Activated CD4-positive, alpha-beta memory T cell treated with anti-CD3 and anti-CD28 coated beads, Interleukin-2, amount 10 ng/mL, durations not matched to agents 7 days and 5 days (primary cell): Measurements from ENCODE around the gene MFSD6. TPM values are rescaled to one million over a fixed set of nuclear protein-coding genes. Genes with fewer than 3 reads are reported as not detected.

ENCODE experiments used
- CTCF ChIA-PET: fragments of 350-600 bp; sonication (Branson Sonifier 250); formaldehyde crosslinking; loops from one replicate; lab custom pipeline; 2021; ENCODE audit warnings: antibody characterized with exemption, inconsistent platforms; lab: Charles Lee
- POLR2A ChIA-PET: fragments of 350-600 bp; sonication (Branson Sonifier 250); formaldehyde crosslinking; loops from one replicate; lab custom pipeline; 2021; ENCODE audit warnings: antibody characterized with exemption; lab: Charles Lee
- DNase-seq: peaks from one replicate; pipeline ENCODE4 v3.0.0-alpha.2; 2020
- H3K27ac Mint-ChIP-seq: one replicate; pipeline ENCODE4 v1.8.0; 2021; ENCODE audit warnings: mild to moderate bottlenecking, mixed read lengths
- H3K27me3 Mint-ChIP-seq: one replicate; pipeline ENCODE4 v1.8.0; 2021; ENCODE audit warnings: mixed read lengths
- H3K36me3 Mint-ChIP-seq: one replicate; pipeline ENCODE4 v1.8.0; 2021; ENCODE audit warnings: low read depth, mixed read lengths
- H3K4me1 Mint-ChIP-seq: one replicate; pipeline ENCODE4 v1.8.0; 2021; ENCODE audit warnings: mixed read lengths
- H3K4me3 Mint-ChIP-seq: one replicate; pipeline ENCODE4 v1.8.0; 2021; ENCODE audit warnings: mild to moderate bottlenecking, mixed read lengths
- H3K9me3 Mint-ChIP-seq: one replicate; pipeline ENCODE4 v1.8.0; 2021; ENCODE audit warnings: mixed read lengths
- total RNA-seq, 2 experiments: library from RNA; stranded (reverse); gene quantifications; one replicate each; pipeline ENCODE4 v1.2.3, GENCODE V29; 2021

The MFSD6 gene
- total RNA-seq, 2 experiments from 2014 or later, result 36.6 to 39.0 TPM

- Mint-ChIP-seq H3K36me3 (peaks cover 50% of the 10 kb centered on the region), H3K4me1 (peaks cover 49% of the 10 kb centered on the region)
- CTCF ChIA-PET, result interaction anchor here (1.1 kb wide), 1 partner anchor 115 kb away, joined by 3 read pairs; no protein-coding TSS in a partner anchor
These were observed 126.9 kb downstream of the MFSD6 start for GRCh38 chr2:190535121-190535439.

DNA sequence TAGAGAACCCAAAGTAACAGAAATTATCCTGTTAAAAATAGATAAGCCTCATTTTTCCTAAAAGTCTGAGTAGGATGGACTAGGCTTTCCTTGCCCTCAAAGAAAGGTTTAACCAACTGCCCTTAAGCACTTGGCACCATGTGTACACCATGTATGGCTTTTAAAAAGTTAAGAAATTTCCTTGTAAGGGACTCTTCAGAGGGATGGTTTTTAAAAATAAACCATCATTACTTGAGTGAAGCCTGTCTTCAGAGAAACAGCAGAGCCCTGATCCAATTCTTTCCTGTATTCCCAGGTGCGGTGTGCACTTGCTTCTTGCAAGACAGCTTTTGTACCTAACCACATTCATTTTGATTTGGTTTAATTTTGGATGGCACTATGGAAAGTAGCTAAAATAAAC lies 127.4 kb downstream of the MFSD6 start:
- peak overlapping the region; percentile 89 for H3K4me3 Mint-ChIP-seq
- peak overlapping the region; percentile 45 for H3K27ac Mint-ChIP-seq
- no peak for DNase-seq
- H3K27me3 Mint-ChIP-seq, result no peaks in the 10 kb centered on the region
- POLR2A ChIA-PET, result no interaction called here
- CTCF ChIA-PET, result no interaction called here
- peaks cover 33% of the 10 kb centered on the region for H3K9me3 Mint-ChIP-seq
- peaks cover 55% of the 10 kb centered on the region for H3K36me3 Mint-ChIP-seq
- peaks cover 46% of the 10 kb centered on the region for H3K4me1 Mint-ChIP-seq

More at GRCh38 chr2:190535121-190535439, 126.9 kb downstream of the MFSD6 start:
- Mint-ChIP-seq H3K27me3 (no peaks in the 10 kb centered on the region), H3K9me3 (peaks cover 28% of the 10 kb centered on the region), H3K4me3 (peak overlapping the region; percentile 89), H3K27ac (peak overlapping the region; percentile 94)
- POLR2A ChIA-PET, result interaction anchor here (0.7 to 3.1 kb wide), 23 partner anchors 15 to 877 kb away, joined by 3 to 43 read pairs (median 8); partner anchors contain the start of genes GLS, INPP1, MFSD6 and NAB1
- no peak for DNase-seq

DNA sequence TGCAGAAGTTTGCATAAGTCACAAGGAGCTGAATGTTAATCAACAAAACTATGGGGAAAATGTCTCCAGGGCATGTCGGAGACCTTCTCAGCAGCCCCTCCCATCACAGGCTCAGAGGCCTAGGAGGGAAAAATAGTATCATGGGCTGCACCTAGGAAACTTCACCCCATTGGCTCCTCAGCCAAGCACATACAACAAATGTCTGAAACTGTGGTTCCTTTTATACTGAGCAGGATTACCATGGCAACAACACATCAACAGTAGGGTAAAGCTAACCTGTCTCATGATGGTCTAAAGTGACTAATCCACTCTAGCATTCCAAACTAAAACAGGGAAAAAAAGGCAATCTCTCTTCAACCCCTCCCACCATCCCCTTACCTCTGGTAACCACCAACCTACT lies 129.6 kb downstream of the MFSD6 start:
- Mint-ChIP-seq H3K9me3 (peaks cover 52% of the 10 kb centered on the region), H3K4me1 (peaks cover 30% of the 10 kb centered on the region), H3K27ac (no peak overlapping the region), H3K36me3 (peaks cover 71% of the 10 kb centered on the region), H3K4me3 (no peak overlapping the region), H3K27me3 (no peaks in the 10 kb centered on the region)
- POLR2A ChIA-PET, result no interaction called here
- CTCF ChIA-PET, result no interaction called here
- DNase-seq, result no peak

GRCh38 chr2:190538201-190538600 lies 130.0 kb downstream of the MFSD6 start:
- Mint-ChIP-seq H3K4me3 (no peak overlapping the region), H3K27ac (no peak overlapping the region), H3K9me3 (peaks cover 52% of the 10 kb centered on the region), H3K27me3 (no peaks in the 10 kb centered on the region), H3K4me1 (peaks cover 26% of the 10 kb centered on the region), H3K36me3 (peaks cover 76% of the 10 kb centered on the region)
- no peak for DNase-seq
- CTCF ChIA-PET, result no interaction called here
- POLR2A ChIA-PET, result no interaction called here

GRCh38 chr2:190540048-190540447 lies 131.9 kb downstream of the MFSD6 start:
- H3K4me1 Mint-ChIP-seq, result peaks cover 17% of the 10 kb centered on the region
- H3K36me3 Mint-ChIP-seq, result peaks cover 75% of the 10 kb centered on the region
- DNase-seq, result no peak
- ChIA-PET POLR2A (no interaction called here), CTCF (no interaction called here)
- H3K27ac Mint-ChIP-seq, result no peak overlapping the region
- H3K9me3 Mint-ChIP-seq, result peaks cover 52% of the 10 kb centered on the region
- no peak overlapping the region for H3K4me3 Mint-ChIP-seq
- H3K27me3 Mint-ChIP-seq, result no peaks in the 10 kb centered on the region

DNA sequence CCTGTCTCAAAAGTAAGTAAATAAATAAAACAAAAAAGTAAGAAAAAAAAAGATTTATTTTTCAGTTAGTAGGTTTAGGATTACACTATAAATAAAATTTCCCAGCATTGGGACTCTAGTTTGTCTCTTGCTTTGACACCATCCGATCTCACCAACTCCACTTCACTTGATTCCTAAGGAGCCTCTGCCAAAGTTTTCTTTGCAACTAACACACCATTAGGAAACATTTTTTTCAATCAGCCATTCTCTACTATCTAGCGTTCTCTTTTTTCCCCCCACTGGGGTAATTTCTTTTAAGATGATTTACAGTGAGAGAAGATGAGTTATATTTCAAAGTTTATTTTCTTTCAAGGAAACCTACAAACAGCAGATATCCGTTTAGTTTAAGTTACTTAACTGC lies 136.9 kb downstream of the MFSD6 start:
- no peaks in the 10 kb centered on the region for H3K27me3 Mint-ChIP-seq
- H3K36me3 Mint-ChIP-seq, result peaks cover 34% of the 10 kb centered on the region
- ChIA-PET POLR2A (no interaction called here), CTCF (no interaction called here)
- H3K4me1 Mint-ChIP-seq, result no peaks in the 10 kb centered on the region
- H3K27ac Mint-ChIP-seq, result no peak overlapping the region
- H3K9me3 Mint-ChIP-seq, result peaks cover 24% of the 10 kb centered on the region
- H3K4me3 Mint-ChIP-seq, result no peak overlapping the region
- DNase-seq, result no peak

DNA sequence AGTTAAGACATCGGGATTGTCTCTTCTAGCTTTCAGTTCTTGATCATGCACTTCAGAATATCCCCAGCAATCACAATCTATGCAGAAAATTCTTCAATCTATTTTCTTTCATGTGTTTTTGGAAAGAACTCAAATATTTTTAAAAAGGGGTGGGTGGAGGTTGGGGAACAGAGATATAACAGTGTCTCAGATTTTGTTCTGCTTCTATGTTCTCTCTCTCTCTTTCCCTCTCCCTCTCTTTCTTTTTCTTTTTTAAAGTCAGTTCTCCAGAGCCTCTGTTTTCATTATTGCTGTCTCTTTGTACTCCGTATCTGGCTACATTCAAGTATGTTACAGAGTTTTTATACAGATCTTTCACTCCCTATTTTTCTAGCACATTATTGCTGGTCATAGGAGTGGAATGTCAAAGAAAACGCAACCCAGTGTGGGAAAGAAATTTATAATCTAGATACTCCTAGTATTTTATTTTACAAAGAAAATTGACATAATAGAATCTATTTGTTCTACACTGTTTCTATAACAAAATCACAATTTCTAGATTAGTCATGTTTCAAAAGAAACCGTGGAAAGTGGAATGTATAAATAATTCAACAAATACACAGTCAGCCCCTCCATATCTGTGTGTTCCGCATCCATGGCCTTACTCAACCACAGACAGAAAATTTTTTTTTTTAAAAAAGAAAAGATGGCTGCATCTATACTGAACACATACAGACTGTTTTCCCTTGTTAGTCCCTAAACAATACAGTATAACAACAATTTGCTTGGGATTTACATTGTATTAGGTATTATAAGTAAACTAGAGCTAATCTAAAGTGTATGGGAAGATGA lies 137.6 kb downstream of the MFSD6 start:
- Mint-ChIP-seq H3K4me1 (no peaks in the 10 kb centered on the region), H3K27me3 (no peaks in the 10 kb centered on the region), H3K4me3 (no peak overlapping the region), H3K36me3 (peaks cover 27% of the 10 kb centered on the region), H3K27ac (no peak overlapping the region), H3K9me3 (peaks cover 17% of the 10 kb centered on the region)
- POLR2A ChIA-PET, result no interaction called here
- DNase-seq, result no peak
- CTCF ChIA-PET, result no interaction called here

GRCh38 chr2:190546734-190547133 lies 138.6 kb downstream of the MFSD6 start:
- no peak overlapping the region for H3K27ac Mint-ChIP-seq
- H3K4me1 Mint-ChIP-seq, result peaks cover under 1% of the 10 kb centered on the region
- no peaks in the 10 kb centered on the region for H3K27me3 Mint-ChIP-seq
- H3K4me3 Mint-ChIP-seq, result no peak overlapping the region
- H3K36me3 Mint-ChIP-seq, result peaks cover 18% of the 10 kb centered on the region
- peaks cover 8% of the 10 kb centered on the region for H3K9me3 Mint-ChIP-seq
- CTCF ChIA-PET, result no interaction called here
- no peak for DNase-seq
- POLR2A ChIA-PET, result no interaction called here

GRCh38 chr2:190547886-190548285 lies 139.7 kb downstream of the MFSD6 start:
- DNase-seq, result no peak
- POLR2A ChIA-PET, result no interaction called here
- H3K4me1 Mint-ChIP-seq, result peaks cover 6% of the 10 kb centered on the region
- no peak overlapping the region for H3K4me3 Mint-ChIP-seq
- peaks cover 13% of the 10 kb centered on the region for H3K36me3 Mint-ChIP-seq
- CTCF ChIA-PET, result no interaction called here
- H3K27ac Mint-ChIP-seq, result no peak overlapping the region
- H3K27me3 Mint-ChIP-seq, result no peaks in the 10 kb centered on the region
- H3K9me3 Mint-ChIP-seq, result no peaks in the 10 kb centered on the region

DNA sequence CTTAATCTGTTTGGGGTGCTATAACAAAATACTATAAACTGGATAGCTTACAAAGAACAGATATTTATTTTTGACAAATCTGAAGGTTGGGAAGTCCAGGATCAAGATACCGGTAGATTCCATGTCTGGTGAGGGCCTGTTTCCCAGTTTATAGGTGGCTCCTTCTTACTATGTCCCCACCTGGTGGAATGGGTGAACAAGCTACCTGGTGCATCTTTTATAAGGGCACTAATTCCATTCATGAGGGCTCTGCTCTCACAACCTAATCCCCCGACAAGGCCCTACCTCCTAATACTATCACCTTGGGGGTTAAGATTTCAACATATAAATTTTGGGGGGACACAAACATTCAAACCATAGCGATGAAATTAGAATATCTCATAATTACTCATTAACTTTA lies 142.0 kb downstream of the MFSD6 start:
- no peak for DNase-seq
- Mint-ChIP-seq H3K36me3 (peaks cover 6% of the 10 kb centered on the region), H3K4me3 (no peak overlapping the region), H3K9me3 (no peaks in the 10 kb centered on the region), H3K27me3 (no peaks in the 10 kb centered on the region), H3K4me1 (peaks cover 6% of the 10 kb centered on the region), H3K27ac (no peak overlapping the region)
- POLR2A ChIA-PET, result interaction anchor here (0.8 kb wide), 1 partner anchor 330 kb away, joined by 3 read pairs; no protein-coding TSS in a partner anchor
- CTCF ChIA-PET, result interaction anchor here (1.3 kb wide), 1 partner anchor 12 kb away, joined by 3 read pairs; no protein-coding TSS in a partner anchor

Other genes with a start within 250 kb of the MFSD6 start
- 10 to 100 TPM; 16.2 to 17.3 TPM for gene HIBCH, start 88.5 kb upstream of the MFSD6 start, total RNA-seq
- 10 to 100 TPM; 10.6 to 11.9 TPM for gene INPP1, start 64.8 kb upstream of the MFSD6 start, total RNA-seq
- 10 to 100 TPM; 18.9 to 19.1 TPM for gene NEMP2, start 126.4 kb downstream of the MFSD6 start, total RNA-seq
- gene NAB1, start 240.7 kb downstream of the MFSD6 start, total RNA-seq, result 10 to 100 TPM; 21.7 to 28.1 TPM